Activated T-cell treated with anti-CD3 and anti-CD28 coated beads for 4 hours (primary cell): Measurements from ENCODE around the gene NOP53.
"Not testable (repeated sequence)": the region's sequence is repeated elsewhere in the genome, so short reads cannot be mapped to it uniquely, and the experiment has no call there.

ENCODE experiments used
- DNase-seq: peaks from one replicate; pipeline ENCODE4 v3.0.0-alpha.2; 2020

The NOP53 gene

DNA sequence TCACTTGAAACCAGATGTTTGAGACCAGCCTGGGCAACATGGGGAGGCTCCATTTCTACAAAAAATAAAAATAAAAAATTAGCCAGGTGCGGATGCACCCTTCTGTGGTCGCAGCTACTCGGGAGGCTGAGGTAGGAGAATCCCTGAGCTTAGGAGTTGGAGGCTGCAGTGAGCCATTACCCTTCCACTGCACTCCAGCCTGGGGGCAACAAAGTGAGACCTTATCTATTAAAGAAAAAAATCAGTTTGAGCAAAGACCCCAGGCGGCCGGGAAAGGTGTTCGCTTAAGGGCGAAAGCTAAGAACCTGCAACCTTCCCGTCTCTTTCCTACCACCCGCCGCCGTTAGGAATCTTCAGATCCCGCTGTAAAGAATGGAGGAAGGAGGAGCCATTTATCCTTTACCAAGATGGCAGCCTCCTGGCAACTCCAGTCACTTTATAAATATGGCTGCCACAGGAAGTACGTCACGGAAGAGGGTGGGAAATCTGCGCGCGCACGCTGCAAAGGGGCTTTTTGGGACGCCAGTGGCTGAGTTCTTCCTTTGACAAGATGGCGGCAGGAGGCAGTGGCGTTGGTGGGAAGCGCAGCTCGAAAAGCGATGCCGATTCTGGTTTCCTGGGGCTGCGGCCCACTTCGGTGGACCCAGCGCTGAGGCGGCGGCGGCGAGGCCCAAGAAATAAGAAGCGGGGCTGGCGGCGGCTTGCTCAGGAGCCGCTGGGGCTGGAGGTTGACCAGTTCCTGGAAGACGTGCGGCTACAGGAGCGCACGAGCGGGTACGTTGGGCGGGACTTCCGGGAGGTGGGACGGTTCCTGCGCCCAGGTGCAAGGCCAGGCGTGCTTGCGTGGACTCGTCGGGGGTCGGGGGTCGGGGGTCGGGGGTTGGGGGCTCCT is at the start of gene NOP53:
NOP53 (plus strand) TSS at position 537 of the 892 bp plus-strand sequence; CDS start at position 551, 14 bp downstream.
- DNase-seq = peak; percentile 96

DNA sequence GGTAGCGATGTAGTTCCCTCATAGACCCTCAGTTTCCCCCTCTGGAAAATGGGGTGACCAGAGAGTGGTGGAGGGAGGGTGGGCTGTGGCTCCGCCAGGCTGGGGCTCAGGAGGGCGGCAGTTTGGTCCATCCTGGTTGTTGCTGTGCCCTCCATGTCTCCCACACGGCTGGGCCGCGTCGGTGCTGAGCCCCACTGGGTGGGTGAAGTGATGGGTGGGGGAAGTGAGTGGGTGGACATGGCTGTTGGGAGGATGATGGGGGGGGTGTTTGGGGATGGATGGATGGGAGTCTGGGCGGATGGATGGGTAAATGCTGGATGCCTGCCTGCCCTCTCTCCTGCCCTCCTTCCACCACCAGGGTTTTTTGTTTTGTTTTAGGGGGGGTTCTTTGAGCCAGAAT is 48.7 kb upstream of the NOP53 start:
- no peak for DNase-seq

DNA sequence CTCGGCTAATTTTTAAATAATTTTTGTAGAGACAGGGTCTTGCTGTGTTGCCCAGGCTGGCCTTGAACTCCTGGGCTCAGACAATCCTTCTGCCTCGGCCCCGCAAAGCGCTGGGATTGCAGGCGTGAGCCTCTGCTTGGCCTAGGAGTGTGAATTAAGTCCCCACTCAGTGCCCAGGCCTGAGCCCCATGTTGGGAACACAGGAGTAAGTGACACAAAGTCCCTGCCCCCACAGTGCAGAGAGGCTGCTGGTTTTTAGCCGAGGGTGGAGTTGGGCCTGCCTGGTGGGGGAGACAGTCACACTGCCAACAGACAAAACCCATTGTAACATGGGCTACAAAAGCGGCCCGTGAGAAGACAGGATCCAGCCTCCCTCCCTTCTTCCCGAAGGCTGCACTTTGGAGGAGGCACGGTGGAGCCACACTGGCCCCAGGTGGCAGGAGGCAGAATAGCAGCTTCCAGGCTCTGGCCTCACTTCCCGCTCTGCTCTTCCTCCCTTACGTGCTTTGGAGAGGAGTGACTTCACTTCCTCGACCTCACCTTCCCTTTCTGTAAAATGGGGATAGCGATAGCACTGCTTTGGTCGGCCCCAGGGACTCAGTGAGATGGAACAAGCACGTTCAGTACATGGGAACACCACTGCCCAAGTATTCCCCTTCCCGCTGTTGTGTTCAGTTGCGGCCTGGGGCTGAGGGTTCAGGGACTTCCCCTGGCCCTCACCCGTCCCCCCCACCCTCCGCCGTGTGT is 47.3 kb upstream of the NOP53 start:
- peak; percentile 30 for DNase-seq

DNA sequence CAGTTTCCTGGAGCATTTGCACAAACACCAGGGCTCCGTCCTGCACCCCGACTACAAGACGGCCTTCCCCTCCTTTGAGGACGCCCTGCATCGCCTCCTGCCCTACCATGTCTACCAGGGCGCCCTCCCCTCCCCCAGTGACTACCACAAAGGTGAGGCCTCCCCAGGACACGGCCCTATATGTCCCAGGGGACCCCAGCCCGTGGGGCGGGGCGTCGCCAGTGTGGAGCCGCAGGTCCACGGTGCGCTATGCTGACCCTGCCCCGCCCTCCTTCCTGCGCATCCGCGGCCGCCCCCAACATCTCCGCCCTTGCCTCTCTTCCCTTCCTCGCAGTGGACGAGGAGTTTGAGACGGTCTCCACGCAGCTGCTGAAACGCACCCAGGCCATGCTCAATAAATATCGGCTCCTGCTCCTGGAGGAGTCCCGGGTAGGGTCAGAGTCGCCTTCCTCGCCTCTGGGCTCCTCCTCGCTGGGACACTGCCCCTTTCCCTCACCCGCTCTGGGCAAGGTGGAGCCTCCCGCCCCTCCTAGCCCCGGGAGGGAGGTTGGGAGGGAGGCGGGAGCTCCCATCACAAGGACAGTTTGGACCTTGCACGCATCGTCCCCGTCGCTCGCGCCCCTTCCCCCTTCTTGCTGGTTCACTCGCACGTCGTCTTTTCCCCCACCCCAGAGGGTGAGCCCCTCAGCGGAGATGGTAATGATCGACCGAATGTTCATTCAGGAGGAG is 46.6 kb upstream of the NOP53 start:
- no peak for DNase-seq

DNA sequence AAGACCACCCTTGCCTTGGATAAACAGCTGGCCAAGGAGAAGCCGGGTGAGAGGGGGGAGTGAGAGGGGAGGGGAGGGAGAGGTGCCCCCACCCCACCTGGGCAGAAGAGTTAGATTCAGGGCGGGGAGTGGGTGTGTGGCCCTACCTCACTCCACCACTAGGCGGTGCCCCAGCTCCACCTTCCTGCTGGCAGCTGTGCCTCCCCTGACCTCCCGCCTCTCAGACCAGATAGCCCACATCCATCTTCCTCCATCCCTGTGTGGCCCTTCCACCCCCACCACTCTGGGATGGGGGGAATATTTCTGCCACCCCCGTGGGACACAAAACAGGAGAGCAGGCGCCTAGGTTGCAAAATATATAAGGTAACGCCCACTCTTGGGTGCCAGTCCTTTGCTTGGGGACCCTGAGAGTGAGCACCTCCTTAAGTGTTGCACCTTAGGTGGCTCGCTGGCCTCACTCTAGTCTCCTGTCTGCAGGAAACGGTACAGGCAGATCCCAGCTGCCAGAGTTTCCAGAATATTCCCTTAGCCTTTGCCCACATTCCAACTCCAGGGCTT is 45.9 kb upstream of the NOP53 start:
- peak; percentile 40 for DNase-seq

DNA sequence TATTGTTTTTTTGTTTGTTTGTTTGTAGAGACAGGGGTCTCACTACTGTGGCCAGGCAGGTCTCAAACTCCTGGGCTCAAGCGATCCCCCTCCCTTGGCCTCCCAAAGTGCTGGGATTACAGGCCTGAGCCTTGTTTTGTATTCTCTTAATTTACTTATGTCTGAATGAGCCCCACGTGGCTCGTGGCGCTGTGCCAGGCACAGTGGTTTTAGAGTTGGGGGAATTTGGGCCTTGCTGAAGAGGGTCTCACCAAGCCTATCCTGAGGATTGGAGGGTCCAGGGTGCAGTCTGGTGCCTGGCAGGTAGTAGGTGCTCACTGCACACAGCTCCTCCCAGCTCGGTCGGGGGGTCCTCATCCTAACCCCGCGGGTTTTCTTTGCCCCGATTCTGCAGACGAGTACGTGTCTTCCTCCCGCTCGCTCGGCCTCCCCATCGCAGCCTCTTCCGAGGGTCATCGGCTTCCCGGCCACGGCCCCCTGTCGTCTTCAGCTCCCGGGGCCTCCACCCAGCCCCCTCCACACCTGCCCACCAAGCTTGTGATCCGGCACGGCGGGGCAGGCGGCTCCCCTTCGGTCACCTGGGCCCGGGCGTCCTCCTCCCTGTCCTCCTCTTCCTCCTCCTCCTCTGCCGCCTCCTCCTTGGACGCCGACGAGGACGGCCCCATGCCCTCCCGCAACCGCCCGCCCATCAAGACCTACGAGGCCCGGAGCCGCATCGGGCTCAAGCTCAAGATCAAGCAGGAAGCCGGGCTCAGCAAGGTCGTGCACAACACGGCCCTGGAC is 44.2 kb upstream of the NOP53 start:
- no peak for DNase-seq

DNA sequence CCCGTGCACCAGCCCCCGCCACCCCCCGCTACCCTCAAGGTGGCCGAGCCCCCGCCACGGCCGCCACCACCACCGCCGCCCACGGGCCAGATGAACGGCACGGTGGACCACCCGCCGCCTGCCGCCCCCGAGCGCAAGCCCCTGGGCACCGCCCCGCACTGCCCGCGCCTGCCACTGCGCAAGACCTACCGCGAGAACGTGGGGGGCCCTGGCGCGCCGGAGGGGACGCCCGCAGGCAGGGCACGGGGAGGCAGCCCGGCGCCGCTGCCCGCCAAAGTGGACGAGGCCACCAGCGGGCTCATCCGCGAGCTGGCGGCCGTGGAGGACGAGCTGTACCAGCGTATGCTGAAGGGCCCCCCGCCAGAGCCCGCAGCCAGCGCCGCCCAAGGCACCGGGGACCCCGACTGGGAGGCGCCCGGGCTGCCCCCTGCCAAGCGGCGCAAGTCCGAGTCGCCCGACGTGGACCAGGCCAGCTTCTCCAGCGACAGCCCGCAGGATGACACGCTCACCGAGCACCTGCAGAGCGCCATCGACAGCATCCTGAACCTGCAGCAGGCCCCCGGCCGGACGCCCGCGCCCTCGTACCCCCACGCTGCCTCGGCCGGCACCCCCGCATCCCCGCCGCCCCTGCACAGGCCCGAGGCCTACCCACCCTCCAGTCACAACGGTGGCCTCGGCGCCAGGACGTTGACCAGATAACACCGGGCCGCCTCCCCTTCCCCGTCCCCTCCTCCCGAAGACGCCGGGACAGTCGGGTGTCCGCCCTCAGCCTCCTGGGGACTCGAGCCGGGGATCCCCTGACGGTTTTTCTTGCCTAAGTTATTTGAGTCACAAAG is 43.4 kb upstream of the NOP53 start:
- no peak for DNase-seq

DNA sequence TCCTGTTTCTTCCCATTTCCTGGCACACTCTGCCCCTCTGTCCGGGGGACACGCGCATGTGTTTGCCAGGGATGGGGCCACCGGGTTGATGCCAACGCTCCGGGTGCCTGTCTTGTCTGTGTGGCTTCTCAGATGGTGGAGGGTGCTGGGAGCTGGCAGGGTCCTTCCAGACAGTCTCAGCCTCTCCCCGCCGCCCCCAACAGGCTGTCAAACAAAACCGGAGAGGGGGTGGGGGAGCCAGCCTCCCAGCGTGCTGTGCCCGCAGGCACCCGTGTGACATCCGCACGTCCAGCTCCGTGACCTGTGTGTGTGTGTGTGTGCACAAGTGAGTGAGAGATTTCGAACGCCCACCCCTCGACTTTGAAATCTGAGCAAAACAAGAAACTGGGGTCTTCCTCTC is 42.7 kb upstream of the NOP53 start:
- no peak for DNase-seq

DNA sequence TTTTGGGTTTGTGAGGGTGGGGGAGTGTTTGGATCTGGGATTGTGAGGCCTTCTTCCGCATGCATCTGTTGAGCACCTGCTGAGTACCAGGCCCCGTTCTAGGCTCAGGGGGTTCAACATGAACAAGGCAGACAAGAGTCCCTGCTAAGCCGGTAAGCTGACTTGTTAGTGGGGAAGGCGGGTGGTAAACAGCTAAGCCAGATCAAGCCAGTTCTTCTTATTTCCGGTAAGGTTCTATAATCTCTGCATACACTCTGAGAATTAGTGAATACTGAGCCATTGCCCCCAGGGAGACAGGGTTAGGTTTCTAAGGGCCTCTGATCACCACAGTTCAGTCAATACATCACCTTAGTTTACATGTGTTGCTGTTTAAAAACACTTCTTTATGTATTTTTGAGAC is 42.0 kb upstream of the NOP53 start:
- DNase-seq = no peak

DNA sequence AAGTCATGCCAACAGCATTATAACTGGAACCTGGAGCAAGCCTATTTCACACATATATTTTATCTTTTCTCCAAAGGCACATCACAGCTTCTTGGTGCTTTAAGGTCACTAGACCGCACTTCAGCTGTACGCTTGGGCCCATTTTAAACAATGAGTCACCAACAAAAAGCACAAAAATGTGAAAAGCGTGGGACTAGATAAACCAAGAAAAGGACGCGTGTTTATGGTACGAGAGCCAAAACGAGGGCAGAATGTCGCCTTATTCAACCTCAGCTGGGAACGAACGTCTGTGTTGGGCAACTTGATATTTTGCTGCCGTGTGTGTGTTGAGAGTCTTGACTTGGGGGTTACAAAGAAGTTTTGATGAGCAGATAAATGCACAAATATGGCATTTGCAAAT is 41.3 kb upstream of the NOP53 start:
- no peak for DNase-seq

DNA sequence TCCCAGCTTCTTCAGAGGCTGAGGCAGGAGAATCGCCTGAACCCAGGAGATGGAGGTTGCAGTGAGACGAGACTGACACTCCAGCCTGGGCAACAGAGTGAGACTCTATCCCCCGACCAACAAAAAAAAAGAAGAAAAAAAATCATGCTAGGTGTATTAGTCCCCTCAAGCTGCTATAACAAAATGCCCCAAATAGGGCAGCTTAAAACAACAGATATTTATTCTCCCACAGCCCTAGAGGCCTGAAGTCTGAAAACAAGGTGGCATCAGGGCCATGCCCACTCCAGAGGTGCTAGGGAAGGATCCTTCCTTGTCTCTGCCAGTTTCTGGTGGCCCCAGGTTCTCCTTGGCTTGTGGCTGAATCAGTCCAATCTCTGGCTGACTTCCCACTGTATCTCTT is 40.7 kb upstream of the NOP53 start:
- DNase-seq = no peak

DNA sequence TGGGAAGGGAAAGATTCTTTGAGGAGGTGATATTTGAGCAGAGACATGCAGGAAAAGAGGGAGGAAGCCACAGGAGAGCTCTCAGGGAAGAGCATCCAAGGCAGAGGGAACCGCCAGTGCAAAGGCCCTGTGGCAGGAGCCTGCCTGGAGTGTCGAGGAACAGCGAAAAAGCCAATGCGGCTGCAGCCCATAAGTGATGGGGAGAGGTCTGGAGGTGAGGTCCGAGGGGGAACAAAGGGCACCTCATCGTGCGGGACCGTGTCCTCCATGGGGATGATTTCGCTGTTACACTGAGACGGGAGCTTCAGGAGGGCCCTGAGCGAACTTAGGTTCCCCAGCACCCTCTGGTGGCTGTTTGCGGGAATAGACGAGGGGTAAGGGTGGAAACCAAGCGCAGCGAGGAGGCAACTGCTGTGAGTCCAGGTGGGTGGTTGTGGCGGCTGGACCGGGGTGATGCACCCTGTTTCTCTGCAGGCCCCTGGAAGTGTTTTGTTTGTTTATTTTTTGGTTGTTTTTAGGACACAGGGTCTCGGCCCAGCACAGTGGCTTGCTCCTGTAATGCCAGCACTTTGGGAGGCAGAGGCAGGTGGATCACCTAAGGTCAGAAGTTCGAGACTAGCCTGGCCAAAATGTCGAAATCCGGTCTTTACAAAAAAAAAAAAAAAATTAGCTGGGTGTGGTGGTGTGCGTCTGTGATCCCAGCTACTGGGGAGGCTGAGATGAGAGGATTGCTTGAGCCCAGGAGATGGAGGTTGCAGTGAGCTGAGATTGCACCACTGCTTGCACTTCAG is 38.0 kb upstream of the NOP53 start:
- peak; percentile 71 for DNase-seq

DNA sequence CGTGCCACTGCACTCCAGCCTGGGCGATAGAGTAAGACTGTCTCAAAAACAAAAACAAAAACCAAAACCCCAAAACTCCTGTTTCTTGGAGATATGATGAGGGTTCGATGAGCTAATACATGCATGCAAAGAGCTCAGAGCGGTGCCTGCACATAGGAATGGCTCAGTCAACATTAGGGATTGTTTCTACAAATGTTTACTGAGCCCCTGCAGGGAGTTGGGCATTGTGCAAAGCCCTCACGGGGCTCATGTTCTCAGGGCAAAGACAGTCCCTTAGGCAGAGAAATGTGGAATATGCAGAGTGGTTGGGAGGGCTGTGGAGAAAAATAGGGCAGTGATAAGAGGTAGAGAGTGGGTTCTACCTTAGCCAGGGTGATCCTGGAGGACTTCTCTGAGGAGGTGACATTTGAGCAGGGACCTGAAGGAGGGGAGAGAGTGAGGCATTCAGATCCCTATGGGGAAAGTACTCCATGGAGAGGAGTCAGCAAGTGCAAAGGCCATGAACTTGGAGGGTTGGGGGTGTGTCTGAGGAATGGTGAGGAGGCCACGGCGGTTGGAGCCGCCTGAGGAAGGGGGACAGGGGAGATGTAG is 33.6 kb upstream of the NOP53 start:
- DNase-seq = no peak

DNA sequence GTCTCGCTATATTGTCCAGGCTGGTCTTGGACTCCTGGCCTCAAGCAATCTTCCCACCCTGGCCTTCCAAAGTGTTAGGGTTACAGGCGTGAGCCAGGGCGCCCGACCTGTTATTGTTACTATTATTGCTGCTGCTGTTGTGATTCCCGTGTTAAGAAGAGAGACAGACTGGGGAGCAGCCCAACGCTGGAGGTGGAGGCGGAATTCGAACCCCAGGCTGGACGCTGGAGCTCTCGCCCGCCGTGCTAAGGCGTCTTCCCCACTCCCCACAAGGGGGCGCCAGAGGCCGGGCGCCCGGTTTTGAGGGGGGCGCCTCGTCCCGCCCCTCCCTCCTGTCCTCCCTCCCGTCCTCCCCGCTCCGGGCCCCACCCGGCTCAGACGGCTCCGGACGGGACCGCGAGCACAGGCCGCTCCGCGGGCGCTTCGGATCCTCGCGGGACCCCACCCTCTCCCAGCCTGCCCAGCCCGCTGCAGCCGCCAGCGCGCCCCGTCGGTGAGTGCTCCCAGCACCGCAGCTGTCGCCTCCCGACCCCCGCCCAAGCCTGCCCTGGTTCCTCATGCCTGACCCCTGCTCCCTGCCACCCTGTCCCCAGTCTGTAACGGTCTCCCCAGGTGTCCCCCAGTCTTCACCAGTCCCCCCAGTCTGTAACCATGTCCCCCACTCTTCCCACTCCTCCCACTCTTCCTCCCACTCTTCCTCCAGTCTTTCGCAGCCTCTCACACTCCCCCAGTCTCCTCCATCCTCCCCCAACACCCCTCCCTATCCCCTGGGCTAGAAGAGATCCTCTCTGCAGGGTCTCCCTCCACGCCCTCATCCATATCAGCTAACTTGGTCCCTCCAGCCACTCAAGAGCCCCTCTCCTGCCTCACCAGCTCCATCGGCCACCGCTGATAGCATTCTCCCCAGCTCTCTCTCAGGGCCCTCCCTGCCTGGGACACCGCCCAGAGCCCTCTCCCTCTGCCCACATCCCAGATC is 32.0 kb upstream of the NOP53 start, which contains the start of gene EHD2:
EHD2 (plus strand) TSS at position 377 of the 976 bp plus-strand sequence. CDS start 3,191 bp downstream, outside the sequence.
- no peak for DNase-seq

DNA sequence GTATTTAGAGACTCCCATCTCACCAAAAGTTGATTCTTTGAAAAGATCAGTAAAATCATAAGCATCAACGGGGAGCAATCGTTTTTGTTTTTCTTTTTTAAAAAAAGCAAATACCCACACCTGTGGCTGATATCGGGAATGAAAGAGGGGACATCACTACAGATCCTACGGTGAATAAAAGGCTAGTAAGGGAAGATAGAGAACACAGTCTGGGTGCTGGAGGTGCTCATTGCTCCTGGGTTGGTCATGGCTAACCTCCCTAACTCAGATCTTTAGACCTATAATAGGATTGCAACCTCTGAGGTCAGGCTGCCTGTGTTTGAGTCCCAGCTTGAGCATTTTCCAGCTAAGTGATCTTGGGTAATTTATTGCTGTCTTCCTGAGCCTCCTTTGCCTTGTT is 31.0 kb upstream of the NOP53 start:
- no peak for DNase-seq

DNA sequence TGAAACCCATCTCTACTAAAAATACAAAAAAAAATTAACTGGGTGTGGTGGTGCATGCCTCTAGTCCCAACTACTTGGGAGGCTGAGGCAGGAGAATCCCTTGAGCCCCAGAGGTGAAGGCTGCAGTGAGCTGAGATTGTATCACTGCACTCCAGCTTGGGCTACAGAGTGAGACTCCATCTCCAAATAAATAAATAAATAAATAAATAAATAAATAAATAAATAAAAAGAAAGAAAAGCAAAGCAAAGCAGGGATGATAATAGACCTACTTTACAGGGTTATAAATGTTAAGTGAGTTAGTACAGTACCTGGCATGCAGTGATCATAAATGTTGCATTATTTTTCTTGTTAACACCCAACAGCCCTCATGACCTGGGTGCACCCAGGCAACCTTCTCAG is 30.5 kb upstream of the NOP53 start:
- DNase-seq = not testable (repeated sequence)

DNA sequence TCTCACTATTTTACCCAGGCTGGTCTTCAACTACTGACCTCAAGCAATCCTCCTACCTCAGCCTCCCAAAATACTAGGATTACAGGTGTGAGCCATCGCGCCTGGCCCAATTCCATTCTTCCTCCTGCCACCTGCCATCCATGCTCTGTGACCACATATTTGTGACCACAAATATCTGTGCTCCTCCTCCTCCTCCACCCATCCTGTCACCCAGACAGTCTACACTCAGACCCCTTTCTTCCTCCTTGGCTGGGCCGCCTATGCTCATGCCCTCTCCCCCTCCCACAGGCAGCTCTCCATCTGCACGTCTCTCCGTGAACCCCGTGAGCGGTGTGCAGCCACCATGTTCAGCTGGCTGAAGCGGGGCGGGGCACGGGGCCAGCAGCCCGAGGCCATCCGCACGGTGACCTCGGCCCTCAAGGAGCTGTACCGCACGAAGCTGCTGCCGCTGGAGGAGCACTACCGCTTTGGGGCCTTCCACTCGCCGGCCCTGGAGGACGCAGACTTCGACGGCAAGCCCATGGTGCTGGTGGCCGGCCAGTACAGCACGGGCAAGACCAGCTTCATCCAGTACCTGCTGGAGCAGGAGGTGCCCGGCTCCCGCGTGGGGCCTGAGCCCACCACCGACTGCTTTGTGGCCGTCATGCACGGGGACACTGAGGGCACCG is 28.9 kb upstream of the NOP53 start:
- no peak for DNase-seq

DNA sequence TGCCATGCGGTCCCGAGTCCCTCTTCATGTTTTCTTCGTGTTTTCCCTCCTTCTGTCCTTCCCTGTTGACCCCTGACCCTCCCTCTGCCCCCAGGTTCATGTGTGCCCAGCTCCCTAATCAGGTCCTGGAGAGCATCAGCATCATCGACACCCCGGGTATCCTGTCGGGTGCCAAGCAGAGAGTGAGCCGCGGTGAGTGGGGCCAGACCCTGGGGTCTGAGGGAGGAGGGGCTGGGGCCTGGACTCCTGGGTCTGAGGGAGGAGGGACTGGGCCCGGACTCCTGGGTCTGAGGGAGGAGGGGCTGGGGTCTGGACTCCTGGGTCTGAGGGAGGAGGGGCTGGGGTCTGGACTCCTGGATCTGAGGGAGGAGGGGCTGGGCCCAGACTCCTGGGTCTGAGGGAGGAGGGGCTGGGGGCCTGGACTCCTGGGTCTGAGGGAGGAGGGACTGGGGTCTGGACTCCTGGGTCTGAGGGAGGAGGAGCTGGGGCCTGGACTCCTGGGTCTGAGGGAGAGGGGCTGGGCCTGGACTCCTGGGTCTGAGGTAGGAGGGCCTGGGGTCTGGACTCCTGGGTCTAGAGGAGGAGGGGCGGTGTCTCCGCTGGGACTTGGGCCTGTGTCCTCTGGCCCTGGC is 26.8 kb upstream of the NOP53 start:
- not testable (repeated sequence) for DNase-seq
